C4-2B (cell line): ENCODE data around the gene DHX29.

Experiments used
- H3K27ac ChIP-seq: fragments of 450-650 bp; 2 replicates; pipeline ENCODE4 v1.5.1; 2017
- ZFX ChIP-seq: fragments of 450-650 bp; IDR thresholded peaks from 2 replicates; pipeline ENCODE4 v1.6.1; 2017
- TF ChIP-seq, protein P1 (sequence below): fragments of 450-650 bp; conservative IDR thresholded peaks from 2 replicates; pipeline ENCODE4 v1.5.1; 2017; ENCODE audit warnings: mild to moderate bottlenecking

The DHX29 gene

DNA sequence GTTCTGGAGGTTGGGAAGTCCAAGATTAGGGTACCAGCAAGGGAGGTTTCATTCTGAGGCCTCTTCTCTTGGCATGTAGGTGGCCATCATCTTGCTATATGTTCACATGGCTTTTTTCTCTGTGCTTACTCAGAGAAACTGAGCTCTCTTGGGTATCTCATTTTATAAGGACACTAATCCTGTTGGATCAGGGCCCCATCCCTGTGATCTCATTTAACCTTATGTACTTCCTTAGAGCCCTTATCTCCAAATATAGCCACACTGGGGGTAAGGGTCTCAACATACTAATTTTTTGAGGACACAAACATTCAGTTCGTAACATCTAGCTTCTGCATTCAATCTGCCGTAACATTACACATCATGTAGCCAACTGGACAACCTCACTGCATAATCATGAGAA, 6.6 kb downstream of the DHX29 start:
- H3K27ac ChIP-seq, result no peak overlapping the region
- no peak for TF ChIP-seq ZFX
- TF ChIP-seq, protein P1, sequence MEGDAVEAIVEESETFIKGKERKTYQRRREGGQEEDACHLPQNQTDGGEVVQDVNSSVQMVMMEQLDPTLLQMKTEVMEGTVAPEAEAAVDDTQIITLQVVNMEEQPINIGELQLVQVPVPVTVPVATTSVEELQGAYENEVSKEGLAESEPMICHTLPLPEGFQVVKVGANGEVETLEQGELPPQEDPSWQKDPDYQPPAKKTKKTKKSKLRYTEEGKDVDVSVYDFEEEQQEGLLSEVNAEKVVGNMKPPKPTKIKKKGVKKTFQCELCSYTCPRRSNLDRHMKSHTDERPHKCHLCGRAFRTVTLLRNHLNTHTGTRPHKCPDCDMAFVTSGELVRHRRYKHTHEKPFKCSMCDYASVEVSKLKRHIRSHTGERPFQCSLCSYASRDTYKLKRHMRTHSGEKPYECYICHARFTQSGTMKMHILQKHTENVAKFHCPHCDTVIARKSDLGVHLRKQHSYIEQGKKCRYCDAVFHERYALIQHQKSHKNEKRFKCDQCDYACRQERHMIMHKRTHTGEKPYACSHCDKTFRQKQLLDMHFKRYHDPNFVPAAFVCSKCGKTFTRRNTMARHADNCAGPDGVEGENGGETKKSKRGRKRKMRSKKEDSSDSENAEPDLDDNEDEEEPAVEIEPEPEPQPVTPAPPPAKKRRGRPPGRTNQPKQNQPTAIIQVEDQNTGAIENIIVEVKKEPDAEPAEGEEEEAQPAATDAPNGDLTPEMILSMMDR, result no peak

DNA sequence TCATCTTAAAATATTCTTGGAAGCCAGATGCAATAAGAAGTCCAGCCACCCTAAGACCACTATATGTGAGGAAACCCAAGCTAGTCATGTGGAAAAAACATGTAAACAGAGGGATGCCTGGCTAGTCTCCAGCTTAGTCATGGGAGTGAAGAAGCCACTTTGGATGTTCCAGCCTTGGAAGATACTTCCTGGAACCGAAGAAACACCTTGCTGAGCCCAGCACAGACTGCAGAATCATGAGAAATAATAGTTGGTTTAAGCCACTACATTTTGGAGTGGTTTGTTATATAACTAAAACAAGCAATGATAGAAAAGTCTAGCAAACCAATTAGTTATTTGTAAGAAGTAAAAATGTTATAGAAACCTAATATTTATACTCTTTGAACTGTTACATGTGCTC, 12.6 kb downstream of the DHX29 start:
- no peak for TF ChIP-seq ZFX
- TF ChIP-seq, protein P1, result no peak
- no peak overlapping the region for H3K27ac ChIP-seq

DNA sequence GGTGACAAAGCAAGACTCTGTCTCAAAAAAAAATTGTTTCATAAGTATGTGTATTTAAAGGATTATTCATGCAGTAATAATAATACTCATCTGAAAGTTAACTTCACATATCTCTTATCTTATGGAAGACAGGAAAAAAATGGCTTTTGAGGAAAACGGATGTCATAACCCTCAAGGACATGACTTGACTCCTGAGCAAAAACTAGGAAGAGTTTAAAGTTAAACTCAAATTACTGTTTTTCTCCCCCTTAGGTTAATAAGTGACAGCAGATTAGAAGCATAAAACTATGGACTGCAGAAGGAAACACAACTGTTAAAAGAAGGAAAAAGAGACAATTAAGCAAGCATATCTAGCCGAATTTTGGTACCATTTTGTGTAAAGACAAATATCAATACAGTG, 16.5 kb downstream of the DHX29 start:
- TF ChIP-seq ZFX, result no peak
- TF ChIP-seq, protein P1, result no peak
- H3K27ac ChIP-seq, result no peak overlapping the region

DNA sequence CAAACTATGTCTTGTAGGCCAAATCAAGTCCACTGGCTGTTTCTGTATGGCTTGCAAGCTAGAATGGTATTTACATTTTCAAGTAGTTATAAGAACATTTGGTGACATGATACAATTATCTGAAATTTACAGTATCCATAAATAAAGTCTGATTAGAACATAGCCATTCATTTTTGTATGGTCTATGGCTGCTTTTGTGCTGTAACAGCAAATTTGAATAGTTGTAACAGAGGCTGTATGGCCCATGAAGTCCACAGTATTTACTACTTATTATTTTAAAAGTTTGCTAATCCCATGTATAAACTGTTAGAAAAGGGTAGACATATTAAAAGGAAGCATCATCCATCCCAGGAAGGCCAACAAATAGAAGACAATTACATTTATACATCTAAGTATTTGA, 17.7 kb downstream of the DHX29 start:
- no peak overlapping the region for H3K27ac ChIP-seq
- TF ChIP-seq, protein P1, result no peak
- TF ChIP-seq ZFX, result no peak

DNA sequence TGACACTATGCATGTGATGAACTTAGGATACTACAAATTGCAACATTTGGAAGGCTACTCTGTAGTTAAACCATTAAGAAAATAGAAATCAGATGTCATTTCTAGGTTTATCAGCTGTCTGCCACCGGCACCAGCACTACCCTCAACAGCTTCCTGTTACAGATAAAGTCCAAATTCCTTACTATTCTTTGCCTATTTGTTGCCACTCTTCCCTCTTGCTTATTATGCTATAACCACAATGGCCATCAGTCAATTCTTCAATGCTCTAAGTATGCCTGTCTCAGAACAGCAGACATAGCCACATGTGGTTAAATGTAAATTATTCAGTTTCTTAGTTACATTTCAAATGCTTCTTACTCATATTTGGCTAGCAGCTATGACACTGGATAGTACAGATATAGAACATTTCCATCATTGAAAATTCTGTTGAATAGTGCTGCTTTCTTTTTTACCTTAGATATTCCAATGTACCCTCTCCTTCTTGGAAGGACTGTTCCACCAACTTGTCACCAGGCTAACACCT, 21.0 kb downstream of the DHX29 start:
- TF ChIP-seq, protein P1, result no peak
- TF ChIP-seq ZFX, result no peak
- H3K27ac ChIP-seq, result no peak overlapping the region

DNA sequence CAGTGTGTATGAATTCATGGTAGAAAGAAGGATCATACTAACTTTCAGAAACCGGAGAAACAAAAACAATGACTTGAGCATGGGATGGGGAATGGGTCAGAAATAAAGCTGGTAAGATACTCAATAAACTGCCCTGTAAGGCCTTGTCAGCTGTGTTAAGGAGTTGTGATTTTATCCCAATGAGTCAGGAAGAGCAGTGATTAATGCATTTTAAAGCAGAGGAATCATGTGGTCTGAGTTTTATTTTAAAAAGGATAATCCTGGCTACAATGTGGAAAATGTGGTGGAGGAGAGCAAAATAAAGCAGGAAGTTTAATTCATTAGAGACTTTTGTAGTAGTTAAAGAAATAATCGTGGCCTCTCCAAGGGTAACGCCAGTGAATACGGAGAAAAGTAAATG, 28.7 kb downstream of the DHX29 start:
- TF ChIP-seq, protein P1, result no peak
- TF ChIP-seq ZFX, result no peak

DNA sequence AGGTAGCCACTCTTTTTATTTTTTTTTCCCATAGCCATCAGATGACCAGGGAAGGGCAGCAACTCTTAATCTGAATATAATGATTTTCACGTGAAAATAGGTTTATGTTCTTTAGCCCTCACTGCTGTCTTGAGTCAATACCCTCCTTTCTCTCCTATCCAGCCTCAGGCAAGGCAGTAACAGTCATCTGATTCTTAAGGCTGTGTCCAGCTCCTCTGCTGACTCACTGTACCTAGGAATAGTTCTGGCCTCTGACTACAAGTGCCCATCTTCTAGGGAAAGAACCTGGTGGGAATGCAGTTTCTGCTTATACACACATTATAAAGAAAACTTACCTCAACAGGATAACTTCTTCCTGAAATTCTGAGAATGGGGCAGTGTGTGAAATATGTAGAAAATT, 30.7 kb downstream of the DHX29 start:
- no peak for TF ChIP-seq ZFX
- TF ChIP-seq, protein P1, result no peak
- no peak overlapping the region for H3K27ac ChIP-seq

More for the DNA sequence above, 28.7 kb downstream of the DHX29 start:
- no peak overlapping the region for H3K27ac ChIP-seq
